Measurements from ENCODE around the gene TAF1L. TPM values are rescaled to one million over a fixed set of nuclear protein-coding genes. Genes with fewer than 3 reads are reported as not detected.

Gene TAF1L
- total and polyA plus RNA-seq, 2 donors (not counting 1 experiment from before 2014, with no cell fraction given) = not detected

DNA sequence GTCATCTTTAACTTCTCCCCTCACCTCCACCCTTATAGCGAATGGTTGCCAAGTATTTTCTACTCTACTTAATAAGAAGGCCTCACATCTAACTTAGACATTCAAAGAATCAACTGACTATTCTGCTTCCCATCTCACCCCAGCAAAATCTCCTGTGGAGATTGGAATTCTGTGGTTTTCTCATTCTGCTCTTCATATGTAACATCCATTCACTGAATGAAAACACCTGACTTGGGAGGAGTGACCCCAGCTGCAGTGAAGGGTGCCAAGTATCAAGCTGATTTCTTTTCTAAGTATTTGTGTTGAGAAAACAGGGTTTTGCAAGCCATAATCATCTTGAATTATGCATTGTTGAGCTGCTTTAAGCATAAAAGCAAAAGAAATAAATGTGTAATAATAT lies 42.5 kb upstream of the TAF1L start:
- TF ChIP-seq, protein P1, sequence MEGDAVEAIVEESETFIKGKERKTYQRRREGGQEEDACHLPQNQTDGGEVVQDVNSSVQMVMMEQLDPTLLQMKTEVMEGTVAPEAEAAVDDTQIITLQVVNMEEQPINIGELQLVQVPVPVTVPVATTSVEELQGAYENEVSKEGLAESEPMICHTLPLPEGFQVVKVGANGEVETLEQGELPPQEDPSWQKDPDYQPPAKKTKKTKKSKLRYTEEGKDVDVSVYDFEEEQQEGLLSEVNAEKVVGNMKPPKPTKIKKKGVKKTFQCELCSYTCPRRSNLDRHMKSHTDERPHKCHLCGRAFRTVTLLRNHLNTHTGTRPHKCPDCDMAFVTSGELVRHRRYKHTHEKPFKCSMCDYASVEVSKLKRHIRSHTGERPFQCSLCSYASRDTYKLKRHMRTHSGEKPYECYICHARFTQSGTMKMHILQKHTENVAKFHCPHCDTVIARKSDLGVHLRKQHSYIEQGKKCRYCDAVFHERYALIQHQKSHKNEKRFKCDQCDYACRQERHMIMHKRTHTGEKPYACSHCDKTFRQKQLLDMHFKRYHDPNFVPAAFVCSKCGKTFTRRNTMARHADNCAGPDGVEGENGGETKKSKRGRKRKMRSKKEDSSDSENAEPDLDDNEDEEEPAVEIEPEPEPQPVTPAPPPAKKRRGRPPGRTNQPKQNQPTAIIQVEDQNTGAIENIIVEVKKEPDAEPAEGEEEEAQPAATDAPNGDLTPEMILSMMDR (IDR thresholded peaks at IDR 0.05) = no peak
- TF ChIP-seq EZH2 (IDR thresholded peaks at IDR 0.05; ENCODE audit: borderline replicate concordance, insufficient read depth, low read depth, low read length, poor library complexity, severe bottlenecking) = no peak
- H2AFZ ChIP-seq (ENCODE audit: insufficient read depth, low read depth, low read length, poor library complexity, severe bottlenecking) = no peak overlapping the region
- no peaks in the 10 kb centered on the region for H3K36me3 ChIP-seq (replicated peaks in 1 of 2; ENCODE audit: control extremely low read depth in 1 of 2, control insufficient read depth in 1 of 2, extremely low read depth in 1 of 2, insufficient read depth in 2 of 2, low read length in 1 of 2)
- H4K20me1 ChIP-seq (ENCODE audit: control insufficient read depth, insufficient read depth, low read length, poor library complexity, severe bottlenecking) = no peaks in the 10 kb centered on the region
- no peak overlapping the region for H3K27ac Mint-ChIP-seq
- no peaks in the 10 kb centered on the region for H3K4me1 Mint-ChIP-seq
- no peak overlapping the region for H3K4me2 ChIP-seq (replicated peaks; ENCODE audit: low read depth, low read length, poor library complexity, severe bottlenecking)
- peaks cover 0 to 2% (median 0%) of the 10 kb centered on the region in 4 experiments for H3K27me3 ChIP-seq (replicated peaks in 1 of 4; ENCODE audit: control extremely low read depth in 1 of 4, control insufficient read depth in 3 of 4, insufficient read depth in 4 of 4, low read length in 3 of 4)
- ATAC-seq (ENCODE audit: low read depth) (no peak), DNase-seq (no peak)
- peaks cover 7% of the 10 kb centered on the region for H3K9me3 Mint-ChIP-seq (ENCODE audit: insufficient read depth)
- no peak overlapping the region for H3K4me3 ChIP-seq (ENCODE audit: control extremely low read depth in 1 of 5, extremely low read depth in 1 of 5, insufficient read depth in 1 of 5, low read depth in 2 of 5, low read length in 4 of 5)
- intact Hi-C loops (cut with micrococcal nuclease) = no loop called here
- H3K27ac ChIP-seq (ENCODE audit: low read length in 2 of 2) = no peak overlapping the region
- no peak overlapping the region for H3K9ac ChIP-seq (ENCODE audit: low read length)
- H3K9me3 ChIP-seq (ENCODE audit: control extremely low read depth in 1 of 3, control insufficient read depth in 2 of 3, insufficient read depth in 1 of 3, low read length in 2 of 3) = peaks cover 0 to 9% (median 2%) of the 10 kb centered on the region in 3 donors
- H3K4me1 ChIP-seq (ENCODE audit: control insufficient read depth in 2 of 2, insufficient read depth in 2 of 2, low read length in 2 of 2) = no peaks in the 10 kb centered on the region
- H3K79me2 ChIP-seq (ENCODE audit: control insufficient read depth, insufficient read depth, low read length) = no peaks in the 10 kb centered on the region
- ChIA-PET POLR2A (no interaction called here), CTCF (no interaction called here)
- 86% methylated on average over 1 of the region's 1 CpG for WGBS (ENCODE audit: insufficient coverage)
- no peak overlapping the region for H3K4me3 Mint-ChIP-seq
- H3K27me3 Mint-ChIP-seq = peaks cover 17% of the 10 kb centered on the region

DNA sequence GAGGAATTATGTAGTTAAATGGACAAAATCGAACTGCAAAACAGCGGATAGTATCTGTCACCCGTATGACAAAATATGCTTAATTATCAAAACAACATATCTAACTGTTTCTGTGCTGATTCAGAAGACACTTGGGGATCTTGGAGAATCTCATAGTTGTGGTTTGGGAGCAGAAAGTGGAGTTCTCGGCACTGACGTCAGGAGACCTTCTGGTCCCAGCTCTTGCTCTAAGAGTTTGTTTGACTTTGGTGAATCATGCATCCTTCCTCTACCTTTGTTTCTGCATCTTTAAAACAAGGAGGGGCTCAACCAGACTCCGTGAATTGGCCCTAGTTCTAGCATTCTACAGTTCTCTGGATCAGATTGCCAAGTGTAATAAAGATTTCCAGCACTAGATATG lies 37.0 kb upstream of the TAF1L start:
- H2AFZ ChIP-seq (ENCODE audit: insufficient read depth, low read depth, low read length, poor library complexity, severe bottlenecking) = no peak overlapping the region
- H3K4me2 ChIP-seq (replicated peaks; ENCODE audit: low read depth, low read length, poor library complexity, severe bottlenecking) = no peak overlapping the region
- H3K9me3 ChIP-seq (ENCODE audit: control extremely low read depth in 1 of 3, control insufficient read depth in 2 of 3, insufficient read depth in 1 of 3, low read length in 2 of 3) = no peaks in the 10 kb centered on the region
- ATAC-seq (ENCODE audit: low read depth) (no peak), DNase-seq (no peak)
- Mint-ChIP-seq H3K9me3 (ENCODE audit: insufficient read depth) (no peaks in the 10 kb centered on the region), H3K27me3 (peaks cover 8% of the 10 kb centered on the region), H3K4me1 (no peaks in the 10 kb centered on the region), H3K4me3 (no peak overlapping the region), H3K27ac (no peak overlapping the region)
- 100% methylated on average over 2 of the region's 6 CpGs for WGBS (ENCODE audit: insufficient coverage)
- H3K4me3 ChIP-seq (ENCODE audit: control extremely low read depth in 1 of 5, extremely low read depth in 1 of 5, insufficient read depth in 1 of 5, low read depth in 2 of 5, low read length in 4 of 5) = no peak overlapping the region
- POLR2A ChIA-PET = no interaction called here
- no peaks in the 10 kb centered on the region for H3K4me1 ChIP-seq (ENCODE audit: control insufficient read depth in 2 of 2, insufficient read depth in 2 of 2, low read length in 2 of 2)
- intact Hi-C loops (cut with micrococcal nuclease) = no loop called here
- no peaks in the 10 kb centered on the region for H3K27me3 ChIP-seq (replicated peaks in 1 of 4; ENCODE audit: control extremely low read depth in 1 of 4, control insufficient read depth in 3 of 4, insufficient read depth in 4 of 4, low read length in 3 of 4)
- no peak overlapping the region for H3K27ac ChIP-seq (ENCODE audit: low read length in 2 of 2)
- TF ChIP-seq, protein P1 (IDR thresholded peaks at IDR 0.05) = no peak
- no peak for TF ChIP-seq EZH2 (IDR thresholded peaks at IDR 0.05; ENCODE audit: borderline replicate concordance, insufficient read depth, low read depth, low read length, poor library complexity, severe bottlenecking)
- H3K36me3 ChIP-seq (replicated peaks in 1 of 2; ENCODE audit: control extremely low read depth in 1 of 2, control insufficient read depth in 1 of 2, extremely low read depth in 1 of 2, insufficient read depth in 2 of 2, low read length in 1 of 2) = no peaks in the 10 kb centered on the region
- H4K20me1 ChIP-seq (ENCODE audit: control insufficient read depth, insufficient read depth, low read length, poor library complexity, severe bottlenecking) = no peaks in the 10 kb centered on the region
- CTCF ChIA-PET = no interaction called here
- H3K79me2 ChIP-seq (ENCODE audit: control insufficient read depth, insufficient read depth, low read length) = no peaks in the 10 kb centered on the region
- H3K9ac ChIP-seq (ENCODE audit: low read length) = no peak overlapping the region
